HG03378 (cell line): ENCODE measurements around the gene ZNF394.

ENCODE experiments used
- ATAC-seq: cut with Tn5 transposase; IDR thresholded peaks from one replicate; pipeline ENCODE4 v1.9.1; 2021; ENCODE audit warnings: mild to moderate bottlenecking, moderate library complexity; ENCODE audit not compliant: unreplicated experiment

Gene ZNF394

GRCh38 chr7:99453105-99453504 lies 47.0 kb downstream of the ZNF394 start:
- ATAC-seq = no peak

DNA sequence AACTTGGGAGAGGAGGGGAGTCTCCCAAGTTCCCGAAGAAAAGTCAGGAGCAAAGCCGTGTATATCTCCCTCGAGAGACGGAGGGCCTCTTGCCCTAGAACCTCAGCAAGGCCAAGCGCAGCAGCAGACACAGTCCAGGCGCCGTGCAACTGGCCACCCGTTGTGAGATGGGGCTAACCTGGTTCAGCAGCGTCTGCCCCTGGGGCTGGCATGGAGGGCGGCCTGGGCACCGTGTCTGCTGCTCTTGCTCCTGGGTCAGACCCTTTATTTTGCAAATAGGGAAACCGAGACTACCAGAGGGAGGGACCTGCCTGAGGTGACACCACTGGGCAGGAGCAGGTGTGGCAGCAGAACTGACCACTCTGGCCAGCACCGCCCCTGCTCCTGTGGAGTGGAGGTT lies 47.5 kb downstream of the ZNF394 start:
- no peak for ATAC-seq

DNA sequence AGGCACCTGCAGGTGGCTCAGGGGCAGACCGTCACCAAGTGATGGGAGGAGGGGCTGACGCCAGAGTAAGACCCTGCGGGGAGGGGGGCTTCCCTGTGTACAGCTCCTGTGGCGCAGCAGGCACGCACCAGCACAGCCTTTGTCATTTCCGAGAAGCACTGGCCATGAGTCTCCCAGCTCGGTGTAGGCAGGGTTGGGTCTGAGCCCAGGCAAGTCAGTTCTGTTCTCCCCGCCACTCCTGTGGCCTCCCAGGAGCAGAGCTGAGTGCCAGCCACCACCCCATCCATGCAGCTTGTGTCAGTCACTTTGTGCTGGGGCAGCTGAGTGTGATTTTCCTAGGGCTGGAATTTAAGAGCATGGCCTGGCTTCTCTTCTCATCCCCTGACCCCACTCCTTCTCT lies 48.1 kb downstream of the ZNF394 start:
- no peak for ATAC-seq

DNA sequence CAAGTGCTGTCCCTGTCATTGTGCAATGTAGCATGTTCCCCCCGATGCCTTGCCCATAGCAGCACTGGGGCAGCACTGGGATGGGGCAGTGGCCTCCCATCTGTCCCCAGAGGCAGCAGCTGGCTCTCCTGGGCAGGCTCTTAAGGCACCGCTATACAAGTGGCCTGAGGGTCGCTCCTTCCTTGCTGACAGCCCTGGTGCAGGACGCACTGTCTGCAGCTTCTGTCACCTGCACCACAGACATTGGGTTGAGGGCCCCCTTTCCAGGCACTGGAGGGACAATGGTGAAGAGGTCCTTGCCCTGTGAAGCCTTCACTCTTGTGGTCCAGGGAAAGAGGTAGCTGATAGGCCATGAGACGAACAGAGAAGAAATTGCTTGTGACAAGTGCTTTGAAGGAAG lies 50.8 kb downstream of the ZNF394 start:
- ATAC-seq = no peak

GRCh38 chr7:99448855-99449254 lies 51.2 kb downstream of the ZNF394 start:
- no peak for ATAC-seq

DNA sequence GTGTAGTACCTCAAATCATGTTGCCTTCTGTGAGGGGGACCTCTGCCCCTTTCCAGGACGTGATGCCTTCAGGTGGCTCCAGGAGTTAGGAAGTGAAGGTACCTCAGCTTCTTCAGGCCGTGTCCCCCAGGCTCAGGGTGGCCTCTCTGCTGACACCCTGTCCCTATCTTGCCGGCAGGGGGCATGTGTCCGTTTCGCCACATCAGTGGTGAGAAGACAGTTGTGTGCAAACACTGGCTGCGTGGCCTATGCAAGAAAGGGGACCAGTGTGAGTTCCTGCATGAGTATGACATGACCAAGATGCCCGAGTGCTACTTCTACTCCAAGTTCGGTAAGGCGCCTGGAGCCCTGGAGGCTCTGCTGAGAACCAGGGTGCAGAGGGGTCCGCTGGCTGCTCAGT lies 52.1 kb downstream of the ZNF394 start:
- ATAC-seq = no peak

DNA sequence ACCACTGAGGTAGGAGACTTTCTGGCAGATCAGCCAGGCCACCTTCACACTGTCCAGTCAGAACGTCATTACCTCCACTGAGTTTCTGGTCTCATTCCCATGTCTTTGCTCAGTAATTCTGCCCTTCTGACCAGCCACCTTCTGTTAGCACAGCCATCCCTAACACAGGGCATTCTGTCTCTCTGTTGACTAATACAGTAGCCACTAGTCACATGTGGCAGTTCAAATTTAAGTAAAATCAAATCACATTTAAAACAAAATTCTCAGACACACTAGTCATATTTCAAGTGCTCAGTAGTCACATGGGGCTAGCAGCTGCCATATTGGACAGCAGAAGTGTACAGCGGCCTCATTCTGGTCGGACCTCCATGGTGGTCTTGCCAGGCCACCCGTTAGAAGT lies 54.0 kb downstream of the ZNF394 start:
- ATAC-seq = no peak
